ENCODE data around the gene STRN4.
A peak's percentile ranks its signal among the peaks of the same experiment; 100 is the strongest.
"Not testable (repeated sequence)": the region's sequence is repeated elsewhere in the genome, so short reads cannot be mapped to it uniquely, and the experiment has no call there.

STRN4 gene

DNA sequence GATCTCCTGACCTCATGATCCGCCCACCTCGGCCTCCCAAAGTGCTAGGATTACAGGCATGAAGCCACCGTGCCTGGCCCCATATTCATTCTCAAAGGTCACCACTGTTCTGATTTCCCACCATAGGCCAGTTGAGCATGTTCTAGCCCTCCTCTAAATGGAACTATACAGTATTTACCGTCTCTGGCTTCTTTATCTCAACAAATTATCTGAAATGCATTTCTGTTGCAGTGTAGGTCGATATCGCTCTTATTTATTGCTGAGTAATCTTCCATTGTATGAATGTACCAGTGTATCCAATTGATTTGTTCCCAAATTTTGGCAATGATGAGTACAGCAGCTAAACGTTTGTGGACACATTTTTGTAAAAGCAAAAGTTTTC is 26.8 kb upstream of the STRN4 start:
- no peak for DNase-seq

DNA sequence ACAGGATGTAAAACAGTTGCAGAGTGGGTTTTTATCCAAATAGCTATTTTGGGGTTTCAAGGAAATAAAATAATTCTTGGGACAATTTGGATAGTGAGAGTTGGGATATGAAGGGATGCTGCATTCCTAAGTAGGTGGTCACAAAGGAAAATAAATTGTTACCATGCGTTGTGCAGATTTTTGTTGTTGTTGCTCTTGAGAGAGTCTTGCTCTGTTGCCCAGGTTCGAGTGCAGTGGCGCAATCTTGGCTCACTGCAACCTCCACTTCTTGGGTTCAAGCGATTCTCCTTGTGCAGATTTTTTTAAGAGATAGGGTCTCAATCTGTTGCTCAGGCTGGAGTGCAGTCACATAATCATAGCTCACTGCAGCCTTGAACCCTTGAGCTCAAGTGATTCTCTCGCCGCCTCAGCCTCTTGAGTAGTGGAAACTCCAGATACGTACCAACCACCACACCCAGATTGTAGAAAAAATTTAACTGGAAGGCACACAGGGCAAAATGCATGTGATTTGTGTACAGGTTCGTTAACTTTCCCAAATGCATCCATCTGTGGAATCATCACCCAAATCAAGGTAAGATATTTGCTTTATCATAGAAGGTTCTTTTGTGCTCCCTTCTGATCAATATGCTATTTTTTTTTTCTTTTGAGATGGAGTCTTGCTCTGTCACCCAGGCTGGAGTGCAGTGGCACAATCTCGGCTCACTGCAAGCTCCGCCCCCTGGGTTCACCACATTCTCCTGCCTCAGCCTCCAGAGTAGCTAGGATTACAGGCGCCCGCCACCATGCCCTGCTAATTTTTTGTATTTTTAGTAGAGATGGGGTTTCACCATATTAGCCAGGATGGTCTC is 26.1 kb upstream of the STRN4 start:
- peak; percentile 45 for DNase-seq

DNA sequence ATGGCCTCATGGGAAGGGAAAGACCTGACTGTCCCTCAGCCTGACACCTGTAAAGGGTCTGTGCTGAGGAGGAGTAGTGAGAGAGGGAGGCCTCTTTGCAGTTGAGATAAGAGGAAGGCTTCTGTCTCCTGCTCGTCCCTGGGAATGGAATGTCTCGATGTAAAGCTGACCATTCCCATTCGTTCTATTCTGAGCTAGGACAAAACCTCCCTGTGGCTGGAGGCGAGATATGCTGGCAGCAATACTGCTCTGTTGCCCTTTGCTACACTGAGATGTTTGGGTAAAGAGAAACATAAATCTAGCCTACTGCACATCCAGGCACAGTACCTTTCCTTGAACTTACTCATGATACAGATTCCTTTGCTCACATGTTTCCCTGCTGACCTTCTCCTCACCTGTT is 22.5 kb upstream of the STRN4 start:
- DNase-seq, result not testable (repeated sequence)

DNA sequence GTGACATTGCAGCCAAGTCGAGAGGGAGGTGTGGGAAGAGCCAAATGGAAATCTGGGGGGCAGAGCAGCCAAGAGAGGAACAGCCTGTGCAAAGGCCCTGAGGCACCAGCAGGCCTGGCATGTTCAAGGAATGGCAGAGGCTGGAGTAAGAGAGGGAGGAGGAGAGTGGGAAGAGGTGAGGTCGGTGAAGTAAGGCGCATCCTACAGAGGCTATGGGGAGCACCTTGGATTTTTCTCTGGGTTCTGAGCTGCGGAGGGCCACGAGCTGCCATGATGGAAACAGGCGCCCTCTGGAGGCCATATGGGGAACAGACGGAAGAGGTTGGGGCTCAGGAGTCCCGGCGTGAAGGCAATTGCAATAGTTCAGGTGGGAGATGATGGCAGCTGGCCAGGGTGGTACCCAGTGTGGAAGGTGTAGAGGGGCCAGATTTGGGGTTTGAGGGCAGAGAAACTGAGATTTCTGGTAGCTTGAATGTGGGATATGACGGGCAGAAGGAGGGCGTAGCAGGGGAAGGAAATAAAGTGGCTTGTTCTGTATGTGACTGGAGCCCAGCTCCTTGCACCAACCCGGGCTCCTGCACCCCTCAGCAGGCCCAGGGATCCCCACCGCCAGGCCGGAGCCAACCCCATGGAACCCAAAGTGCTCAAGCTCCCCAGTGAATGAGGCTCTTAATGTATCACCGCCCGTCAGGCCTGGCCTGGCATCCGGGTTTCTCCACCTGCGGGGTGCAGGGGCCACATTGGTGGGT is 20.5 kb upstream of the STRN4 start:
- DNase-seq, result no peak

DNA sequence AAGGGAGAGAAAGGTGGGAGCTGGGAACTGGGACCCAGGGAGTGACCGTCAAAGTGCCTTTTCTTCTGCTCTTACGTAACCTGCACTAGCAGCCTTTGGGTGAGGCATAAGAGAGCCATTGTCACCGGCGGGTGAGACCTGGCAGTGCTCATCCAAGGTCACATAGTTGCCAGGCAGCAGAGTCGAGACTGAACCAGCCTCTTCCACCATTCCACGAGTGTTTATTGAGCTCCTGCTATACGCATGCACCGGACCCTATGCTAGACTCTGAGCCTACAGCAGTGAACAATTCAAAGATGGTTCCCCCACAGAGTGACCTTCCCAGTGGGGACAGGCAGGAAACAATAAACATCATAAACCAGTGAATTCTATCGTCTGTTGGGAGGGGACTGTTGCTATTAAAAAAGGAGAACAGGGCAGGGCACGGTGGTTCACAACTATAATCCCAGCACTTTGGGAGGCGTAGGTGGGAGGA is 18.6 kb upstream of the STRN4 start:
- DNase-seq, result no peak

DNA sequence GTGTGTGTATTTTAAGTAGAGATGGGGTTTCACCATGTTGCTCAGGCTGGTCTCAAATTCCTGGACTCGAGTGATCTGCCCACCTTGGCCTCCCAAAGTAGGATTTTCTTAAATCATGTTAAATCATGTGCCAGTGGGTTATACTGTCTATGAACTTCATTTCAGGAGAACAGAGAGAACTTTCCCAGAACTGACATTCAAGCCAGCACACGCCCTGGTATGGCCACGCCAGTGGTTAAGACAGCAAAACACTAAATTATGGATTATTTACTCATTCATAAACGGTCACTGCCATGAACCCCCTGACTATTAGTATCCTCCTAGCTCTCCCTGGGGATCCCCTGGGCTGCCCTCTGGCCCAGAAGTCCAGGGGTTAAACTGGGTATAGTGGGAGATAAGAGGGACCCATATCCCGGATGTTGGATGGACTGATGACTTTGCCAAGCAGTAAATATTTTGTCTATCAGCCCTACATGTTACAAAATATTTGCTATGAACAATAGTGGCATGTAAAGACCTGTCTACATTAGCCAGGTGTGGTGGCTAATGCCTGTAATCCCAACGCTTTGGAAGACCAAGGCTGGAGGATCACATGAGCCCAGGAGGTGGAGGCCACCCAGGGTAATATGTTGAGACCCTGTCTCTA is 16.1 kb upstream of the STRN4 start:
- no peak for DNase-seq

DNA sequence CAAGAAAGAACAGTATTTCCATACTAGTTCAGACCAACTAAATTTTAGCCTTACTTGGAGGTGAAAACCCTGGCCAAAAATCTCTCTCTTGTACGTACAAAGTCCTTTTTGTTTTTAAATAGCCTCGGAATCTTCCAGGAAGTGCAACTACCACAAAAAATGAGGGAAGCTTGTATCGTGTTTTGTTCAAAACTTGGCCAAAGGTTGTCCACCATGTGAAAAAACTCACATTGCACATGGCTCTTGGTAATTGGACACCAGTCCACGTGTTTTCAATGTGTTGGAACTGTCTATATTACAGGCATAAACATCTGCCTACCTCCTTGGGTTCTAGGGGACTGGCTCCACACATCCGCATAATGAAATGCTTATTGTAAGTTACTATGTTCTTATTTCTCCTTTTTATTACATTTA is 15.2 kb upstream of the STRN4 start:
- peak; percentile 57 for DNase-seq

DNA sequence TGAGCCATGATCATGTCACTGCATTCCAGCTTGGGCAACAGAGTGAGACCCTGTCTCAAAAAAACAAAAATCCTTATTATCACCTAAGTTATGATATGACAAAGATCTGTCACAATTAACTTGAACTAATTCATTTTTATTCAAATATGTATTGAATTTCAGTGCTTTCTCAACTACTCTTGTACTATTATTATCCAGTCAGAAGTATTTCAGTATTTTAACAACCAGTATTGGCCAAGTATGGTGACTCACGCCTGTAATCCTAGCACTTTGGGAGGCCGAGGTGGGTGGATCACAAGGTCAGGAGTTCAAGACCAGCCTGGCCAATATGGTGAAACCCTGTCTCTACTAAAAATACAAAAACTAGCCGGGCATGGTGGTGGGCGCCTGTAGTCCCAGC is 14.6 kb upstream of the STRN4 start:
- not testable (repeated sequence) for DNase-seq

DNA sequence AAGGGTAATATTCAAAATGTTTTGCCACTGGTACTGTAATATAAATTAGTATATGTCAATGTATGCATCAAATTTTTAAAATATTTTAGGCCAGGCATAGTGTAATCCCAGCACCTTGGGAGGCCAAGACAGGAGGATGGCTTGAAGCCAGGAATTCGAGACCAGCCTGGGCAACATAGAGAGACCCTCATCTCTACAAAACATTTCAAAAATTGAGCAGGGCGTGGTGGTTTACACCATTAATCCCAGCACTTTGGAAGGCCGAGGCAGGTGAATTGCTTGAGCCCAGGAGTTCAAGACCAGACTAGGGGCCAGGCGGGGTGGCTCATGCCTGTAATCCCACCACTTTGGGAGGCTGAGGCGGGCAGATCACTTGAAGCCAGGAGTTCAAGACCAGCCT is 14.1 kb upstream of the STRN4 start:
- DNase-seq, result no peak

DNA sequence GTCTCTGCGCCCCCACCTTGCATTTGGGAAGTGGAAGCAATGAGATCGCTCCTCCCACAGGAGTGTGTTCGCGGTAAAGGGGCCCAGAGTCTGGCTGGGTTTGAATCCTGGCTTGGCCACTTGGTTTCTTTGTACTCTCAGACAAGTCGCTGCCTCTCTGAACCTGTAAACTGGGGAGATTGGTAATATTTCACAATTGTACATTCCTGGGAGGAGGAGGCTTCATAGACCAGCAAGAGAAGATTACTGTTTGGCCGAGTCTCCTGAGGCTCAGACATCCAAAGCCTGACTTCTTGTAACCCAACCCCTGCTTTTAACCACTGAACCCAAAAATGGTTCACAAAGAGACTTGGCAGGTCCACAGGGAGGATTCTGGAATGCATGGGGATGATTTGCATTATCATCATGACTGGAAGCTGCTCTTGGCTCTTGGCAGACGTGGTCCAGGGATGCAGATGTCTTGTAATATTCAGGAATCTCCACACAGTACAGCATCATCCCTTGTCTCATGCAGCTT is 13.6 kb upstream of the STRN4 start:
- DNase-seq, result peak; percentile 97

DNA sequence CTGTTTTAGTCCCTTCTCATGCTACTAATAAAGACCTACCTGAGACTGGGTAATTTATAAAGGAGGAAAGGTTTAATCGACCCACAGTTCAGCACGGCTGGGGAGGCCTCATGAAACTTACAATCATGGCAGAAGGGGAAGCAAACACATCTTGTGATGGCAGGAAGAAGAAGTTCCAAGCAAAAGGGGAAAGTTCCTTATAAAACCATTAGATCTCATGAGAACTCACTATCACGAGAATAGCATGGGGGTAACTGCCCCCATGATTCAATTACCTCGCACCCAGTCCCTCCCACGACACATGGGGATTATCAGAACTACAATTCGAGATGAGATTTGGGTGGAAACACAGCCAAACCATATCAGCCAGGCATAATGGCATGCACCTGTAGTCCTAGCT is 13.0 kb upstream of the STRN4 start:
- DNase-seq, result no peak

DNA sequence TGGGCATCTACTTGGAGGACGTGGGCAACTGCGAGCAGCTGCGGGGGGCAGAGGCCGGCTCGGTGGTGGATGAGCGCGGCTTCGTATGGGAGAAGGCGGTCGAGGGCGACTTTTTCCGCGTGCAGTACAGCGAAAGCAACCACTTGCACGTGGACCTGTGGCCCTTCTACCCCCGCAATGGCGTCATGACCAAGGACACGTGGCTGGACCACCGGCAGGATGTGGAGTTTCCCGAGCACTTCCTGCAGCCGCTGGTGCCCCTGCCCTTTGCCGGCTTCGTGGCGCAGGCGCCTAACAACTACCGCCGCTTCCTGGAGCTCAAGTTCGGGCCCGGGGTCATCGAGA is 10.3 kb upstream of the STRN4 start:
- DNase-seq, result no peak

DNA sequence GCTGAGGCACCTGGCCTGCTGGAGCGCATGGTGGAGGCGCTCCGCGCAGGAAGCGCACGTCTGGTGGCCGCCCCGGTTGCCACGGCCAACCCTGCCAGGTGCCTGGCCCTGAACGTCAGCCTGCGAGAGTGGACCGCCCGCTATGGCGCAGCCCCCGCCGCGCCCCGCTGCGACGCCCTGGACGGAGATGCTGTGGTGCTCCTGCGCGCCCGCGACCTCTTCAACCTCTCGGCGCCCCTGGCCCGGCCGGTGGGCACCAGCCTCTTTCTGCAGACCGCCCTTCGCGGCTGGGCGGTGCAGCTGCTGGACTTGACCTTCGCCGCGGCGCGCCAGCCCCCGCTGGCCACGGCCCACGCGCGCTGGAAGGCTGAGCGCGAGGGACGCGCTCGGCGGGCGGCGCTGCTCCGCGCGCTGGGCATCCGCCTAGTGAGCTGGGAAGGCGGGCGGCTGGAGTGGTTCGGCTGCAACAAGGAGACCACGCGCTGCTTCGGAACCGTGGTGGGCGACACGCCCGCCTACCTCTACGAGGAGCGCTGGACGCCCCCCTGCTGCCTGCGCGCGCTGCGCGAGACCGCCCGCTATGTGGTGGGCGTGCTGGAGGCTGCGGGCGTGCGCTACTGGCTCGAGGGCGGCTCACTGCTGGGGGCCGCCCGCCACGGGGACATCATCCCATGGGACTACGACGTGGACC is 9.7 kb upstream of the STRN4 start:
- DNase-seq, result no peak

DNA sequence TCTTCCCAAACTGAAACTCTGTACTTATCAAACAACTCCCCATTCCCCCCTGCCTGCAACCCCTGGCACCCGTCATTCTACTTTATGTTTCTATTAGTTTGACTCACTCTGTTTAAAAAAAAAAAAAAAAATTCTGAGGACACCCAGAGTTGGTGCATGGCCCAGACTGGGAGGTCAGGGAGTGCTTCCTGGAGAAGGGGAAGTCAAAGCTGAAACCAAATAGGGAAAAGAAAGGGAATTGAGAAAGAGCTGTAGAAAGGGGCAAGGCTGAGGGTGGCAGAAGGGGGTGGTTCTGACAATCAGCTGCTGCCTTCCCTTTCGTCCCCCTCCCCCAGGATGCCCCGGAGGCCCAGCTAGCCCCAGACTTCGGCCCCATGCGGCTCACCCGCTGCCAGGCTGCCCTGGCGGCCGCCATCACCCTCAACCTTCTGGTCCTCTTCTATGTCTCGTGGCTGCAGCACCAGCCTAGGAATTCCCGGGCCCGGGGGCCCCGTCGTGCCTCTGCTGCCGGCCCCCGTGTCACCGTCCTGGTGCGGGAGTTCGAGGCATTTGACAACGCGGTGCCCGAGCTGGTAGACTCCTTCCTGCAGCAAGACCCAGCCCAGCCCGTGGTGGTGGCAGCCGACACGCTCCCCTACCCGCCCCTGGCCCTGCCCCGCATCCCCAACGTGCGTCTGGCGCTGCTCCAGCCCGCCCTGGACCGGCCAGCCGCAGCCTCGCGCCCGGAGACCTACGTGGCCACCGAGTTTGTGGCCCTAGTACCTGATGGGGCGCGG is 9.0 kb upstream of the STRN4 start:
- peak; percentile 50 for DNase-seq

DNA sequence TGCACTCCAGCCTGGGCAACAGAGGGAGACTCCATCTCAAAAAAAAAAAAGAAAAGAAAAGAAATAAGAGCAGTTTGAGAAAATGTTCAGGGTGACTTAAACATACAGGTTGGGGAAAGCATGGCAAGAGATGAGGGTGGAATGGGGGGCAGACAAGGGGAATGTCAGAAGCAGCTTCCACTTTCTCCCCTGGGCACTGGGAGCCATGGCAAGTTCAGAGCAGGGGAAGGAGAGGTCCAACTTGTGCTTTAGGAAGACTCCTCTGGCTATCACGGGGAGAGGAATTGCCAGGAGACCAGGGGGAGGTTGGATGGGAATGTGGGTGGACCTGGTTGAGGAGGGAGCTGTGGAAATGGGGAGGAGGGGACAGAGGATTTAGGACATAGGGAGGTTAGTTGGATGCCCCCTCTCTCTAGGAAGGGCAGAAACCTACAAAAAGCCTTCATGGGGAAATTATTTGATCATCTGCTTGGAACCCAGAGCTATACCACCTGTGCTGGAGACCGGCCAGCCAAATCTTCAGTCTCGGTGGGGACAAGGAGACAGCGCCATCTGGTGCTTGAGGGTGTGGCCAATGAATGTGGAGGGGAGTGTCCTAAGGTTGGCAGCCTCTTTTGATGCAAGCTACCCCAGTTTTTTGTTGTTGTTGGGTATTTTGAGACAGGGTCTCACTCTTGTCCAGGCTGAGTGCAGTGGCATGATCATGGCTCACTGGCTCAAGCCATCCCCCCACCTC is 7.3 kb upstream of the STRN4 start:
- DNase-seq, result peak; percentile 45

DNA sequence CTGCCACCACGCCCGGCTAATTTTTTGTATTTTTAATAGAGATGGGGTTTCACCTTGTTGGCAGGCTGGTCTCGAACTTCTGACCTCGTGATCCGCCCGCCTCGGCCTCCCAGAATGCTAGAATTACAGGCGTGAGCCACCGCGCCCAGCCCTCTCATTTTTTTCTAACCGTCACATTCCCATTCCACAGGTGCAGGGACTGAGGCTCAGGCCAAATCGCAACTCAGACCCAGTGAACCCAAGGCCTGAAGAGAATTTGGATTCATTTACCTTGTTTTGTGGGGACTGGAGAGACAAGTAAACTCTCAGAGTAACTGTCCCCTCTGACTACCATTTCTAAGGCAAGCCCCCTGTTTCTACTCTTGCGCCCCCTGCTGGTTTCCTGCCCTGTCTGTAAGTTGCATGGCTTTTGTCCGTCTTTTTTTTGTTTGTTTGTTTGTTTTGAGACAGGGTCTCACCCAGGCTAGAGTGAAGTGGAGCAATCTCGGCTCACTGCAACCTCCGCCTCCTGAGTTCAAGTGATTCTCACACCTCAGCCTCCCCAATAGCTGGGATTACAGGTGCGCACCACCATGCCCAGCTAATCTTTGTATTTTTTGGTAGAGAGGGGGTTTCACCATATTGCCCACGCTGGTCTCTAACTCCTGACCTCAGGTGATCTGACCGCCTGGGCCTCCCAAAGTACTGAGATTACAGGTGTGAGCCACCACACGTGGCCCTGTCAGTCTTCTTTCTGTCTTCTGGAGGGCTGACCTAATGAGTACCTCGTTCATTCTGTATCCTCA is 2.3 kb upstream of the STRN4 start:
- peak; percentile 53 for DNase-seq

DNA sequence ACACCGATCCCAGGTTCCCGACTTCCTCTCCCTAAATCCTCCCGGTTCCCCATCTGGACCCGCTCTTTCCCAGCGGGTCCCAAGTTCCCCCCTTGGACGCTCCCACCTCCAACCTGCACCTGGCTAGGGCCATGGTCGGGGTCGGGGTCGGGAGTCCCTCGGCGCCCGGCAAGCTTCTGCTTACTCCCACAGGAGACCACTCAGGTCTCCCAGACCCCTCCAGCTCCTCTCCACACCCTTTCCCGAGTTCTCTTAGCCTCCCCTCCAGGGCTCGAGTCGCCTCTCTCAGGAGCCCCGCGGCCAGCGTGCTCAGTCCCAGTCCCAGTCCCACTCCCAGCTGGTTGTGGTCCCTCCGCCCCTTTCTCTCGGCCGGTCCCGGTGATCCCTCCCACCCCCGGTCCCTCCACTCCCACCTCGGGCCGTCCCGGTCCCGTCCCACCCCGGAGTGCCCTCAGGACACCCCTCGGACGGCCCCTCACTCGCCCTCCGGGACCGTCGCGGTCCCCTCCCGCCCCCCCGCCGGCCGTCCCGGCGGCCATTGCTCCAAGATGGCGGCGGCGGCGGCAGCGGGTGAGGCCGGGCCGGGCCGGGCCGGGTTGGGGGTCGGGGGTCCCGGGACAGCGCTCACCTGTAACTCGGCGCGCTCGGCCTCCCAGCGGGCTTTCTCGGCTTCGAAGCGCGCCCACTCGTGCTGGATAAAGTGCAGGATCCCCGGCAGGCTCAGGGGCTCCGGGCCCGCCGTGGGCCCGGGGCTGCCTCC is 549 bp downstream of the STRN4 start, which contains the start of gene FKRP:
TSS of gene FKRP (plus strand) at position 537 of the 760 bp plus-strand sequence. CDS start 9,394 bp downstream, outside the sequence.
- peak; percentile 18 for DNase-seq

DNA sequence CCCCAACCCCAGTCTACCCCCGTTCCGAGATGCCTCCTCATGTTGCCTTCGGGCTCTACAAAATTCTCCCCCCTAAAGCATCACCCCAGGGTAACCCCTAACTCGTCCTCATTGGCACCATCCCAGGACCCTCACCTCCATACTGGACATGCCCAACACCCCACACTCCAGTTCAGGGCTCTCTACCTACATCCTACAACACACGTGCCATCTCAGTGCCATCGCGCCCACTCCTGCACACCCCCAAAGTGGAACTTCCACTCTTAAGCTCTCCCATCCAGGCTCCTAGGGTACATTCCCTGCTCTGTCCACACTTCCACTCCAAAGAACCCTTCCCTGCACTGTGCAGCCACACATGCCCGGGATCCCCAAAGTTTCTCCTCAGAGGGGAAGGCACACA is 1.2 kb downstream of the STRN4 start:
- DNase-seq, result no peak

DNA sequence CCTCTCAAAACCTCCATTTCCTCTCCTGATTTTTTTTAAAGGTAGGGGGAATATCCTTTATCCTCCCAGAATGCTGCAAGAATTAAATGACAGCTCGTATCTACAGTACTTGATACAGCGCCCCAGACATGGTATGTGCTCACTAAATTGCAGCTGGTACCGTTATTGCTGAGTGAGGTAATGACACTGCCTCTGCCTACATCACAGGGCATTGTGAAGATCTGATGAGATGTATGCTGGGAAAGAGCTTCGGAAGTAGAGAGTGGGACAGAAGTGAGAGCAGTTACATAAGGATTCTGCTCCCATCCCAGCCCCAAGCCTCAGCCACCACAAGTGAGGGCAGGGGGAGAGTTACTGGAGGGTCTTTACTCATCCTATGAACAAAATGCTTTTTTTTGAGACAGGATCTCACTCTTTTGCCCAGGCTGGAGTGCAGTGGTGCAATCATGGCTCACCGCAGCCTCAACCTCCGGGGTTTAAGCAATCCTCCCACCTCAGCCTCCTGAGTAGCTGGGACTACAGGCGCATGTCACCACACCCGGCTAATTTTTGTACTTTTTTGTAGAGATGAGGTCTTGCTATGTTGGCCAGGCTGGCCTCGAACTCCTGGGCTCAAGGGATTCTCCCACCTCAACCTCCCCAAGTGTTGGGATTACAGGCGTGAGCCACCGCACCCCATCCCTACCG is 2.1 kb downstream of the STRN4 start:
- no peak for DNase-seq
